T-helper 2 cell (primary cell): ENCODE measurements around the gene HOXD1.

Experiments
- DNase-seq, 5 experiments: peaks; one replicate each; pipeline versions ENCODE4 v3.0.0 to v3.0.0-alpha.2; 2012 to 2022

The HOXD1 gene

GRCh38 chr2:176152350-176153181 is 35.9 kb upstream of the HOXD1 start:
- DNase-seq, result no peak

GRCh38 chr2:176154576-176155252 is 33.8 kb upstream of the HOXD1 start:
- no peak for DNase-seq

GRCh38 chr2:176155356-176156044 is 33.0 kb upstream of the HOXD1 start:
- no peak for DNase-seq

- no peak for DNase-seq
Measured at GRCh38 chr2:176156301-176156806, 32.1 kb upstream of the HOXD1 start.

GRCh38 chr2:176156807-176157498 is 31.5 kb upstream of the HOXD1 start, which contains the start of gene HOXD3:
Gene HOXD3, plus strand, starts transcription at chr2:176157307. Its CDS starts 11,808 bp downstream, at chr2:176169115.
- no peak for DNase-seq

GRCh38 chr2:176157499-176158185 is 30.8 kb upstream of the HOXD1 start:
- peak in 1 of 5 experiments; percentile 27 for DNase-seq

- no peak for DNase-seq
Measured at GRCh38 chr2:176158186-176158591, 30.3 kb upstream of the HOXD1 start.

GRCh38 chr2:176158855-176159662 is 29.4 kb upstream of the HOXD1 start:
- DNase-seq, result no peak

- no peak for DNase-seq
Measured at GRCh38 chr2:176159663-176160250, 28.7 kb upstream of the HOXD1 start.

GRCh38 chr2:176160251-176160985 is 28.1 kb upstream of the HOXD1 start:
- no peak for DNase-seq

GRCh38 chr2:176160986-176161824 is 27.3 kb upstream of the HOXD1 start:
- no peak for DNase-seq

GRCh38 chr2:176161825-176162626 is 26.4 kb upstream of the HOXD1 start:
- no peak for DNase-seq

- DNase-seq, result no peak
Measured at GRCh38 chr2:176162911-176163671, 25.4 kb upstream of the HOXD1 start.

GRCh38 chr2:176163672-176164056 is 24.8 kb upstream of the HOXD1 start:
- DNase-seq, result no peak

GRCh38 chr2:176164201-176164600 is 24.3 kb upstream of the HOXD1 start:
- no peak for DNase-seq

- DNase-seq, result no peak
Measured at GRCh38 chr2:176164611-176165369, 23.7 kb upstream of the HOXD1 start.
